Activated CD8-positive, alpha-beta memory T cell treated with anti-CD3 and anti-CD28 coated beads, Interleukin-2, amount 10 ng/mL, durations not matched to agents 7 days and 5 days (primary cell): ENCODE results near the gene SRXN1. TPM values are rescaled to one million over a fixed set of nuclear protein-coding genes. Genes with fewer than 3 reads are reported as not detected.
A peak's percentile ranks its signal among the peaks of the same experiment; 100 is the strongest.
"Not testable (repeated sequence)": the region's sequence is repeated elsewhere in the genome, so short reads cannot be mapped to it uniquely, and the experiment has no call there.

Source experiments
- ATAC-seq: fragments of 150-1000 bp; cut with Tn5 transposase; one replicate; pipeline ENCODE4 v1.10.0; 2021; ENCODE audit warnings: moderate library complexity
- CTCF ChIA-PET: fragments of 350-600 bp; sonication (Branson Sonifier 250); formaldehyde crosslinking; loops from one replicate; lab custom pipeline; 2021; ENCODE audit warnings: antibody characterized with exemption; lab: Charles Lee
- DNase-seq: peaks from one replicate; pipeline ENCODE4 v3.0.0-alpha.2; 2020
- H3K27ac Mint-ChIP-seq: one replicate; pipeline ENCODE4 v1.8.0; 2021; ENCODE audit warnings: mild to moderate bottlenecking, mixed read lengths
- H3K27me3 Mint-ChIP-seq: one replicate; pipeline ENCODE4 v1.8.0; 2021; ENCODE audit warnings: mixed read lengths
- H3K36me3 Mint-ChIP-seq: one replicate; pipeline ENCODE4 v1.8.0; 2021; ENCODE audit warnings: mild to moderate bottlenecking, mixed read lengths
- H3K4me1 Mint-ChIP-seq: one replicate; pipeline ENCODE4 v1.8.0; 2021; ENCODE audit warnings: mixed read lengths
- H3K4me3 Mint-ChIP-seq: one replicate; pipeline ENCODE4 v1.8.0; 2021; ENCODE audit warnings: mild to moderate bottlenecking, moderate library complexity, mixed read lengths
- H3K9me3 Mint-ChIP-seq: one replicate; pipeline ENCODE4 v1.8.0; 2022; ENCODE audit warnings: low read depth, mixed read lengths
- total RNA-seq, 2 experiments: library from RNA; stranded (reverse); gene quantifications; one replicate each; pipeline ENCODE4 v1.2.3, GENCODE V29; 2021

SRXN1 gene
- total RNA-seq, 2 experiments from 2014 or later: 17.7 to 20.0 TPM

GRCh38 chr20:646868-647233, 6.1 kb downstream of the SRXN1 start:
- Mint-ChIP-seq H3K4me1 (peaks cover 17% of the 10 kb centered on the region), H3K9me3 (no peaks in the 10 kb centered on the region), H3K27ac (no peak overlapping the region), H3K27me3 (peaks cover 9% of the 10 kb centered on the region), H3K4me3 (no peak overlapping the region), H3K36me3 (peaks cover 26% of the 10 kb centered on the region)
- ATAC-seq (no peak), DNase-seq (no peak)
- CTCF ChIA-PET: interaction anchor here (1.2 to 4.4 kb wide), 5 partner anchors 10 to 284 kb away, joined by 3 to 55 read pairs (median 4); no protein-coding TSS in a partner anchor

DNA sequence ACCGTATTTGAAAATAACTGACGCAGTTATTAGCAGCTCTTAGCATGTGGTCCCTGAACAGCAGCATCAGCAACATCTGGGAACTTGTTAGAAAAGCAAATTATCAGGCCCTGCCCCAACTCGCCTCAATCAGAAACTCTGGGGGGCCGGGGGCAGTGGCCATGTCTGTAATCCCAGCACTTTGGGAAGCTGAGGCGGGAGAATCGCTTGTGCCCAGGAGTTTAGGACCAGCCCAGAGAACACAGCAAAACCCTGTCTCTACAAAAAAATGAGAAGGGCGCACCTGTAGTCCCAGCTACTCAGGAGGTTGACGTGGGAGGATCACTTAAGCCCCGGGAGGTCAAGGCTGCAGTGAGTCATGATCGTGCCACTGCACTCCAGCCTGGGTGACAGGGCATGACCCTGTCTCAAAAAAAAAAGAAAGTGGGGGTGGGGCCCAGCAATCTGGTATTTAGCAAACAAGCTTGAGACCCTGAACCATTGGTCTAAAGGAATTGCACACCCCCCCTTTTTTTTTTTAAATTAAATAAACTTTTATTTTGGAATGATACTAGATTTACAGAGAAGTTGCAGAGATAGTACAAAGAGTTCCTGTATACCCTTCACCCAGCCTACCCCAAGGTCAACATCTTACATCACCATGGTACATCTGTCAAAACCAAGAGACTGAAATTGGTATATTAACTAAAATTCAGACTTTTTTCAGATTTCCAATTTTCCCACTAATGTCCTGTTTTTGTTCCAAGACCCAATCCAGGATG, 6.7 kb downstream of the SRXN1 start:
- Mint-ChIP-seq H3K4me1 (peaks cover 16% of the 10 kb centered on the region), H3K9me3 (no peaks in the 10 kb centered on the region), H3K27ac (no peak overlapping the region), H3K27me3 (peaks cover 11% of the 10 kb centered on the region), H3K4me3 (no peak overlapping the region), H3K36me3 (peaks cover 26% of the 10 kb centered on the region)
- CTCF ChIA-PET: interaction anchor here (0.6 to 4.4 kb wide), 43 partner anchors 8 to 444 kb away, joined by 3 to 55 read pairs (median 4); partner anchors contain the start of genes CSNK2A1, TBC1D20 and TRIB3
- ATAC-seq (no peak), DNase-seq (no peak)

- H3K27me3 Mint-ChIP-seq: peaks cover 11% of the 10 kb centered on the region
- H3K4me3 Mint-ChIP-seq: no peak overlapping the region
- CTCF ChIA-PET: interaction anchor here (0.6 to 4.4 kb wide), 48 partner anchors 9 to 443 kb away, joined by 3 to 55 read pairs (median 4); partner anchors contain the start of genes CSNK2A1, TBC1D20 and TRIB3
- H3K27ac Mint-ChIP-seq: peak overlapping the region; percentile 26
- H3K9me3 Mint-ChIP-seq: no peaks in the 10 kb centered on the region
- peaks cover 11% of the 10 kb centered on the region for H3K4me1 Mint-ChIP-seq
- DNase-seq: peak; percentile 76
- peaks cover 24% of the 10 kb centered on the region for H3K36me3 Mint-ChIP-seq
- peak; percentile 88 for ATAC-seq
Observed at GRCh38 chr20:645318-646106, 7.5 kb downstream of the SRXN1 start.

GRCh38 chr20:644692-645317, 8.2 kb downstream of the SRXN1 start:
- no peak overlapping the region for H3K4me3 Mint-ChIP-seq
- H3K27ac Mint-ChIP-seq: no peak overlapping the region
- CTCF ChIA-PET: interaction anchor here (0.7 to 4.4 kb wide), 39 partner anchors 10 to 442 kb away, joined by 3 to 55 read pairs (median 4); partner anchors contain the start of genes CSNK2A1, TBC1D20 and TRIB3
- no peaks in the 10 kb centered on the region for H3K9me3 Mint-ChIP-seq
- ATAC-seq (no peak), DNase-seq (no peak)
- H3K4me1 Mint-ChIP-seq: peaks cover 8% of the 10 kb centered on the region
- peaks cover 11% of the 10 kb centered on the region for H3K27me3 Mint-ChIP-seq
- peaks cover 20% of the 10 kb centered on the region for H3K36me3 Mint-ChIP-seq

DNA sequence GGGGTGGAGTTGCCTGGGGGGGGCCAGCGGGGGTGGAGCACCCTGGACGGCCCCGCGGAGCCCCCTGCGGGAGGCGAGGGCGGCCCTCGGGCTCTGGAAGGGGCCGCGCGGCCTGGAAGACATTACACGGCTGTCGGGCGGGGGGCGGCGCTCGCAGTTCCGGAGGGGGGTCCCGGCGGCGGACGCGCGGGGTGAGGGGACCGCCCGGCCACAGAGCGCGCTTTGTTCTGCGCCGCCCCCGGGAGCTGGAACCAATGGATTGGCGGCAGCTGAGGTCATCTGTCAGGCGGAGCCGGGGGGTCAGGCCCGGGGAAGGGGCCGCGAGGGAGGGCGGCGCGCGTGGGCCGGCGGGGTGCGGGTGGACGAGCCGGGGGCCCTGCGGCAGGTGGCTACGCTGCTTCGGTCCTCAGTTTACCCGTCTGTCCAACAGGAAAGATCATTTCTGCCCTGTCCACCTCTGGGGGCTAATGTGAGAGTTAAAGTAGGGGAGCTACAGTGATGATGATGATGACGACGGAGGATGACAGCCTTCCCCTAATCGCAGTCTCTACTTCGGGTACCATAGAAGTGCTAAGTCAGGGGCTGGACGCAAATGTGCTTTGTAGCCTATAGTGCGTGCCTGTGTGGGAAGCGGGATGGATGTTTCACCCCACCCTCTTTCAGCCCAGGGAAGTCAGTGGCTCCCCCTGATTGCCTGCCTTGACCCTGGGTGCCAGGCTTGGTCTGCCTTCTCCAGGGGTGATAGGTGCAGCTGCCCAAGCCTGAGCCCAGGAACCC, 10.4 kb downstream of the SRXN1 start:
- no peak for ATAC-seq
- H3K27ac Mint-ChIP-seq: no peak overlapping the region
- H3K4me1 Mint-ChIP-seq: peaks cover 8% of the 10 kb centered on the region
- H3K36me3 Mint-ChIP-seq: peaks cover 4% of the 10 kb centered on the region
- no peak overlapping the region for H3K4me3 Mint-ChIP-seq
- peaks cover 15% of the 10 kb centered on the region for H3K27me3 Mint-ChIP-seq
- CTCF ChIA-PET: no interaction called here
- no peaks in the 10 kb centered on the region for H3K9me3 Mint-ChIP-seq
- no peak for DNase-seq

DNA sequence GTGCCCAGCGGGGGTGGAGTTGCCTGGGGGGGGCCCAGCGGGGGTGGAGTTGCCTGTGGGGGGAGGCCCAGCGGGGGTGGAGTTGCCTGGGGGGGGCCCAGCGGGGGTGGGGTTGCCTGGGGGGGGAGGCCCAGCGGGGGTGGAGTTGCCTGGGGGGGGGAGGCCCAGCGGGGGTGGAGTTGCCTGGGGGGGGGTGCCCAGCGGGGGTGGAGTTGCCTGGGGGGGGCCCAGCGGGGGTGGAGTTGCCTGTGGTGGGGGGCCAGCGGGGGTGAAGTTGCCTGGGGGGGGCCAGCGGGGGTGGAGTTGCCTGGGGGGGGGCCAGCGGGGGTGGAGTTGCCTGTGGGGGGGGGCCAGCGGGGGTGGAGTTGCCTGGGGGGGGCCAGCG, 11.0 kb downstream of the SRXN1 start:
- ATAC-seq, H3K4me3 Mint-ChIP-seq, DNase-seq, CTCF ChIA-PET, H3K4me1 Mint-ChIP-seq, H3K27ac Mint-ChIP-seq, H3K9me3 Mint-ChIP-seq, H3K36me3 Mint-ChIP-seq: not testable (repeated sequence)
- H3K27me3 Mint-ChIP-seq: peaks cover 19% of the 10 kb centered on the region

GRCh38 chr20:641516-641875, 11.5 kb downstream of the SRXN1 start:
- no peak overlapping the region for H3K4me3 Mint-ChIP-seq
- CTCF ChIA-PET: interaction anchor here (2.2 kb wide), 1 partner anchor 9 kb away, joined by 6 read pairs; no protein-coding TSS in a partner anchor
- no peak for ATAC-seq
- DNase-seq: no peak
- no peak overlapping the region for H3K27ac Mint-ChIP-seq
- H3K27me3 Mint-ChIP-seq: peaks cover 19% of the 10 kb centered on the region
- H3K36me3 Mint-ChIP-seq: no peaks in the 10 kb centered on the region
- H3K9me3 Mint-ChIP-seq: no peaks in the 10 kb centered on the region
- peaks cover 8% of the 10 kb centered on the region for H3K4me1 Mint-ChIP-seq

DNA sequence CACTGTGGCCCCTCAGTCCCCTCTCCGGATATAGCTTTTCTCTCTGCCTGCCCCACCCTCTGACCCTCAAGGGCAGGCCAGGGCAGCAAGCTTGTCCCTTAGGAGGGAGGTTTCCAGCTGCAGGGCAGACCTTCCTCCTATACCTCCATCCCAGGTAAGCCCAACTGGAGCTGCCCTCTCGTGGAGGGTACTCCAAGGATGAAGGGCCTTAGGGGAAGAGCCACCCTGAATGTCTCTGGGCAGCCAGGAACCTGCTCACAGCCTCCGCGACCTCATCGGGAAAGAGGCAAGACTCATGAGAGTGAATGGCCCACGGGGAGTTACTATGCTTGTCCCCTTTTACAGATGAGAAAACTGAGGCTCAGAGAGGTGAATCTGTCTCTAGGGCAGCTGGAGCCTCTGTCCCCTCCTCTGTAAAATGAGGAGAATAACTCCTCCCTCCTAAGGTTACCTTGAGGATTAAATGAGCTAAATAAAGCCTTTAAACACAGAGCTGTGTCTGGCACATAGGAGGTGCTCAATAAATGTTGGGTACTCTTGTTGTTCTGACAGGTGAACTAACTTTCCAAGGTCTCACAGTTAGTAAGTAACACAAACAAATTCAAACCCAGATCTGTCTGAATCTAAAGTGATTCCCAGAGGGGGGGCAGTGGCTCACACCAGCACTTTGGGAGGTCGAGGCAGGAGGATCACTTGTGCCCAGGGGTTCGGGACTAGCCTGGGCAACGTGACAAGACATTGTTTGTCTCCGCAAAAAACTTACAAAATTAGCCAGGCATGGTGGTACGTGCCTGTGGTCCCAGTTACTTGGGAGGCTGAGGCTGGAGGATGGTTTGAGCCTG, 12.1 kb downstream of the SRXN1 start:
- H3K4me3 Mint-ChIP-seq: no peak overlapping the region
- no peaks in the 10 kb centered on the region for H3K36me3 Mint-ChIP-seq
- CTCF ChIA-PET: interaction anchor here (2.2 kb wide), 1 partner anchor 10 kb away, joined by 6 read pairs; no protein-coding TSS in a partner anchor
- no peak for DNase-seq
- H3K9me3 Mint-ChIP-seq: no peaks in the 10 kb centered on the region
- peaks cover 19% of the 10 kb centered on the region for H3K27me3 Mint-ChIP-seq
- peaks cover 8% of the 10 kb centered on the region for H3K4me1 Mint-ChIP-seq
- ATAC-seq: no peak
- H3K27ac Mint-ChIP-seq: no peak overlapping the region

DNA sequence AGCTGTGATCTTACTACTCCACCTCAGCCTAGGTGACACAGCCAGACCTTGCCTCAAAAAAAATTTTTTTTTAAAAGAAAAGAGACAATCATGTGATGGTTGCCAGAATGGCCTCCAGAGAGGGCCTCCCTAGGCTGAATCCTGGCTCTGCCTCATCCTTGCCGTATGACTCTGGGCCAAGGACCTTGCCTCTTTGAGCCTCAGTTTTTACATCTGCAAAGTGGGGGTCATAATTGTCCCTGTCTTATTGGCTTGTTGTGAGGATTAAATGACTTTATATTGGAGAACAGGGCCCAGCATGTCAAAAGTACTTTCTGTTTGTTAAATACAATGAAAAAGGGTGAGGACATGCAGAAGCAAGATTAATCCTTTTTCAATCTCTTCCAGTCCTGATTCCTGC, 14.4 kb downstream of the SRXN1 start:
- CTCF ChIA-PET: interaction anchor here (1.6 kb wide), 1 partner anchor 15 kb away, joined by 3 read pairs; no protein-coding TSS in a partner anchor

DNA sequence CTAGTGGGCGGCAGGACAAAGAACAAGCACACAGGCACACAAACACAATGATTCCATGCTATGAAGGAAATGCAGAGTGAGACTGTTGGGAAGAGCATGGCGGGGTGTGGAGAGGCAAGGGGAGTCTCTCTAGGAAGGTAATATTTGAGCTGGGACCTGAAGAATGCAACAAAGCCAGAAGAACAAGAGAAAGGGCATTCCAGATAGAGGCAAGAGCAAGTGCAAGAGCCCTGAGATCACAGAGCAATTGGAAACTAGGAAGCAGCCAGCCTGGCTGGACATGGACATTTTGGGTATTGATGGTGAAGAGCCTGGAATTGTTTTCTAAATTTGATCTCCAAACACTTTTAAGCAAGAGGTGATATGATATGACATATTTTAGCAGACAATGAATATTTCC, 15.4 kb downstream of the SRXN1 start:
- Mint-ChIP-seq H3K9me3 (no peaks in the 10 kb centered on the region), H3K27me3 (peaks cover 14% of the 10 kb centered on the region), H3K4me1 (peaks cover 3% of the 10 kb centered on the region), H3K36me3 (no peaks in the 10 kb centered on the region), H3K4me3 (no peak overlapping the region), H3K27ac (no peak overlapping the region)
- no peak for DNase-seq
- ATAC-seq: no peak
- CTCF ChIA-PET: no interaction called here

More for the DNA sequence above, 14.4 kb downstream of the SRXN1 start:
- no peak overlapping the region for H3K27ac Mint-ChIP-seq
- H3K4me1 Mint-ChIP-seq: peaks cover 3% of the 10 kb centered on the region
- DNase-seq: no peak
- H3K4me3 Mint-ChIP-seq: no peak overlapping the region
- H3K9me3 Mint-ChIP-seq: no peaks in the 10 kb centered on the region
- no peaks in the 10 kb centered on the region for H3K36me3 Mint-ChIP-seq
- no peak for ATAC-seq
- peaks cover 23% of the 10 kb centered on the region for H3K27me3 Mint-ChIP-seq

DNA sequence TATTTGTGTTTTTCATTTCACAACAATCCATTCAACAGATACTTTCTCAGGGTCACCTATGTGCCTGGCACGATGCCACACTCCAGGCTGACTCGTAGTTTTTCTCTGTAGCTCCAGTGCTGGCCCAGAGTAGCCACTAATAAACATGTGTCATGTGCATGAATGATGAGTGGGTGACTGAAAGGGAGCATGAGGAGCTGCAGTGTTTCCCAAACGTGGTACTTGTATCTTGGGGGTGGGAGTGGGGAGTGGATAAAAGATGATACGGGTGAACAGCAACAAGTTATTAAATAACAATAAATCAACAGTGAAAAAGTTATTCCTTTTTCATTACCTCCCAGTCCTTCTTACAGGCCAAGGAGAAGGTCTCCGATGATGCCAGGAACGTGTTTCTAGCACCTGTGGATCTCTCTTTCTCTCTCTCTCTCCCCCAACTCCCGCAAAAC, 17.1 kb downstream of the SRXN1 start:
- Mint-ChIP-seq H3K4me1 (no peaks in the 10 kb centered on the region), H3K27me3 (peaks cover 12% of the 10 kb centered on the region), H3K4me3 (no peak overlapping the region), H3K27ac (no peak overlapping the region), H3K9me3 (no peaks in the 10 kb centered on the region), H3K36me3 (no peaks in the 10 kb centered on the region)
- ATAC-seq (no peak), DNase-seq (no peak)
- CTCF ChIA-PET: no interaction called here
